Activated CD4-positive, alpha-beta T cell treated with anti-CD3 and anti-CD28 coated beads, Interleukin-2, amount 50 U/mL, for 48 hours (primary cell): ENCODE measurements around the gene SCNN1B.

ENCODE experiments used
- DNase-seq, 2 experiments: peaks; one replicate each; pipeline ENCODE4 v3.0.0-alpha.2; 2020

Gene SCNN1B

DNA sequence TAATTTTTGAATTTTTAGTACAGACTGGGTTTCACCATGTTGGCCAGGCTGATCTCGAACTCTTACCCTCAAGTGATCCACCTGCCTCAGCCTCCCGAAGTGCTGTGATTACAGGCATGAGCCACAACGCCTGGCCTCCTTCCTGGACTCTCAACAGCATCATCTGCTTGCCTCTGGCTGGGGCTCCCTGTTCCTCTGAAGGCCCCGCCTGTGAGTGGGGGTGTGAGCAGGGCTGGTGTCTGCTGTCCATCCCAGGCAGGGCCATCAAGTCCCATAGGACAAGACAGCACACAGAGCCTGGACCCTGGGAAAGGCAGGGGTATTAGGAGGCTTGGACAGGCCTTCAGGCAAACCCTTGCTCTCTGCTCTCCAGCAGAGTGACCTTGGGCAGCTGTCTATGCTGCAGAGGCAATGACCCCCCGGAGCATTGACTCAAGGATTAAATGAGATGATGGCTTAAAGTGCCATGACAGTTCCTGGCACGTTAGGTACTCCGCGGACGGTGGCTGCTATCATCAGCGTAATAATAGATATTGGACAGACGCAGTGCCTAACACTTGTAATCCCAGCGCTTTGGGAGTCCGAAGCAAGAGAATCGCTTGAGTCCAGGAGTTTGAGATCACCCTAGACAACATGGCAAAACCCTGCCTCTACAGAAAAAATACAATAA, 19.2 kb downstream of the SCNN1B start:
- no peak for DNase-seq

DNA sequence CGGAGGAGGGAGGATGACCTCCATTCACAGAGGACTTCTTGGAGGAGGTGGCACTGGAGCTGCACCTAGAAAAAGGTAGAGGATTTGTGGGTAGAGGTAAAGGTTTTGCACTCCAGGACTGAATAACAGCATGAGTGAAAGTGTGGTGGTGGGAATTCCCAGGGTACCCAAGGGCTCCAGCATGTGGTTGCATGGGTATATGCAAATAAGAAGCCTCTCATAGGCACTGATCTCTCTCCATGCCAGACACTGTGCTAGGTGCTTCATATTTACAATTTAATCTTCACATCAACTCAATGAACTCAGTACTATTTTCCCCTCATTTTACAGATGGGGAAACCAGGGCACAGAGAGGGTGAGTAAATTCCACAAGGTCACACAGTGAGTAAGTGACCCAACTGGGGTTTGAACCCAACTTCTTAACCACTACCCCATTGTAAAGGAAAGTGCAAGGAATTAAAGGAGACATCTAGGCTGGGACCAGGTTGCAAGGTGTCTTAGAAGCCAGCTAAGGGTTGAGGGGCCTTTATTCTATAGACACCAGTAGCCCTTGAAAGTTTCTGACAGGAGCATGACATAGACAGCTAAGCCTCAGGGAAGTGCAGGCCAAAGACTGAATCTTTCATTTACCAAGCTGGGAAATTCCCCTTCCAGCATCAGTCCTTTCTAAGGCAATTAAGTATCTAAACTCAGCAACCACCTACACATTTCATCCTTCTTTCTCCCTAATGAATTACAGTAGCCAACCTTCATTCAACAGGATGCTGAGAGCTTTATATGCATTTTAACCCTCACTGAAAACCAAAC, 21.3 kb downstream of the SCNN1B start:
- no peak for DNase-seq

DNA sequence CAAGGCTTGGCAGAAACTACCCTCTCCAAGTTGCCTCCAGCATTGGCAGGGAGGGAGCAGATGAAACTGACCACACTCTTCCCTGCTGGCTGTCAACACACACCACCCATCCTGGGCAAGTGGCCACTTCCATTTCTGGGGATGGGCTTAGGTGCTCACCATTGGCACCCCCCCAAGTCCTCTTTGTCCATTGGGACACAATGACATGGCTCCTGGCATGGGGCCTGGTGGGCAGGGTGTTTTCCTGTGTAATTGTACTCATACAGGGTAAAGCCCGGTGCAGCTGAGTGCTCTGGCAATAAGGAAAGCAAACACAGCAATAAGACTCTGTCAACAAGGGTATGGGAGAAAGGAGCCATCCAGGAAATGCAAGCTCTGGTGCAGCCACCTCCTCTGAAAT, 22.6 kb downstream of the SCNN1B start:
- DNase-seq, result no peak

DNA sequence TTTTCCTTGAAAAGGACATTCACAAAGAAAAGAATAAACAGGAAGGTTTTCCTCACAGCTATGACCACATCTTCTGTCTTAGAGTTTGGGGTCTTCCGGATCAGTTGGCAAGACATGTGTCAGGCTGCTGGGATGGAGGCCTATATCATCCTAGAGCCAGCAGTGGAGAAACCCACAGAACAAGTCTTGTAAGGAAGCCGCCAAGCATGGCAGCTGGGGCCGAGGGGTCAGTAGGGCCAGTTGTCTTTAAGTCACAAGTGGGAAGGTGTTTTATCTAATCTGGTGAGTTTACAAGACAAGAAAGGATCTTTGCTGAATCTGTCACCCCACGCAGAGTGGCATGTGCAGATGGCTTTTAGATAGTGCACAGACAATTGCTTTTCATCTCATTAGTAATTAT, 25.7 kb downstream of the SCNN1B start:
- DNase-seq, result no peak

DNA sequence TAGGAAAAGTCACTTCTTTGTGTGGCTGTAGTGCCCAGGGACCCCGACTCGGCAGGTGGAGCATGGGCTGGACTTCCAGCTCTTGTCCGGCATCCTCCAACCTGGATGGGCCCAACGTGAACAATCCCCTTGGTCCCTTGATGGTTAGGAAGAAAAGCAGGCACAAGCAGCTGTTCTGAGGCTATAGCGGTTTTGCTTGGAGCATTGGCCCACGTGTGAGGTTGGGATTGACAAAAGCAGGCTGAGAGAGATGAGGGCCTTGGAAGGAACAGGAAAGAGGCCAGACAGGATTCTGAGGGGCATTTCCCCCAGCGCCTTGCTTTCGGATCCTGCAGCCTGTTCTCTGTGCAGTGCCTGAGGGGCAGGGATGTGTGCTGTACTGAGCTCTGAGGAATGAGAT, 28.1 kb downstream of the SCNN1B start:
- no peak for DNase-seq

DNA sequence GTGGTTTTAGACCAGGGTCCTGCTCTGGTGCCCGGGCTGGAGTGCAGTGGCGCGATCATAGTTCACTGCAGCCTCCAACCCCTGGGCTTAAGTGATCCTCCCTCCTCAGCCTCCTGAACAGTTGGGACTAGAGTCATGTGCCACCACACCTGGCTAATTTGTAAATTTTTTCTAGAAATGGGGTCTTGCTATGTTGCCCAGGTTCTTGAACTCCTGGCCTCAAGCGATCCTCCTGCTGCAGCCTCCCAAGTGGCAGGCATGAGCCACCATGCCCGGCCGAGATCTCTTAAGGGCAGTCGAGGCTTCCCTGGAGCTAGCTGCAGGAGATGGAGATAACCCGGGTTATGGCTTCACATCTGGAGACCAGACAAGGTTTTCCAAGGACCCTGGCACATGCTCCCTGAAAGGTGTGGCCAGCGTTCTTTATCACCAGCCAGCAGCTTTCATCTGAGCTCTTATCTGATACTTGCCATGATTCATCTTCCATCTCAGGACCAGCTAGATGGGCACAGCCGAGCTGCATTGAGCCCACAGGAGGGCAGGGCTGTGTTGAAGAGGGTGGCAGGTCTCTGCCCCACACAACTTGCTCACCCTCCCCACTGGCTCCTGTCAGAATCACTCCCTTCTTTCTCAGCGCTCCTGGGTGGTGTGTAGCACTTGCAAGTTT, 28.6 kb downstream of the SCNN1B start:
- DNase-seq, result no peak

DNA sequence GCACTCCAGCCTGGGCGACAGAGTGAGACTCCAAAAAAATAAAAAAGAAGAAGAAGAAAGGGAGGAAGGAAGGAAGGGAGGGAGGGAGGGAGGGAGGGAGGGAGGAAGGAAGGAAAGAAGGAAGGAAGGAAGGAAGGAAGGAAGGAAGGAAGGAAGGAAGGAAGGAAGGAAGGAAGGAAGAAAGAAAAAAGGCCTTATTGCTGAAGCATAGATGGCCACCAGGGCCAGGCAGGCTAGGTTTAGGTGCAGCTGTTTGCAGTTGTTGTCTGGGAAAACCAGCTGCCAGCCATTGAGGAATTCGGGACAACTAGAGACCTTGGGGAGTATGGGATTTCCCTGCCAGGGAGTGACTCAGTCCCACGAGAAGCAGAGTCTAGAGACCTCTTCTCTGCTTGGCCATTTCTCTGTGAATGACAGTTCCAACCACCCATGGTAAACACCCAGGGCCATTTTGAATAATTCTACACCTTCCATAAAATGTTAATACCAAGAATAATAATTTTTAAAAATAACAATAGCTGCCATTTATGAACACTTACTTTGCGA, 31.0 kb downstream of the SCNN1B start:
- DNase-seq, result no peak

DNA sequence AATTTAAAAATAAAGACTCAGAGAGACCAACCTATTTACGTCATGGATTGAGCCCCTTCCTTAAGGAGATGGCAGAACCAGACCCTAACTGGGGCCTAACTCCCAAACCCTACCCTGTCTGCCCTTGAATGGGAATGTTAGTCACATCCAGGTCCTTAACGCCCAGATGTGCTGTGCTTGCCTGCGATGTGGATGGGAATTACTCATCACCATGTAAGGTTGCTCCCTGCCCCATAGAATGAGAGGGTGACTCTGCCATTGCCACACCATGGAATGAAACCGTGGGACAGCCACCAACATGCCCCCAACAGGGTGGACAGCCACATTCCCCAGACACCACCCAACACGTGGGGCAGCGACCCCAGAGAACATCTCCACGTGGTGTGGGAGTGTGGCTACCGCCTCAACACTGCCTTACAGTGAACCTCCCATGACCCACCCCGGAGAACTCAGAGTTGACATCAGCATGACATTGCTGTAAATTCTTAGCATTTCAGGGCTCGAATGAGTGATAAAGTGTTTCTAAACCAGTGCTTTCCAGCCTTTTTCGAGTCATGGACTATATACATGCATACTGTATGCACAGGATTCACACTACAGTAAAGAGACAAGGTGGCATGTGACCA, 31.8 kb downstream of the SCNN1B start:
- no peak for DNase-seq

DNA sequence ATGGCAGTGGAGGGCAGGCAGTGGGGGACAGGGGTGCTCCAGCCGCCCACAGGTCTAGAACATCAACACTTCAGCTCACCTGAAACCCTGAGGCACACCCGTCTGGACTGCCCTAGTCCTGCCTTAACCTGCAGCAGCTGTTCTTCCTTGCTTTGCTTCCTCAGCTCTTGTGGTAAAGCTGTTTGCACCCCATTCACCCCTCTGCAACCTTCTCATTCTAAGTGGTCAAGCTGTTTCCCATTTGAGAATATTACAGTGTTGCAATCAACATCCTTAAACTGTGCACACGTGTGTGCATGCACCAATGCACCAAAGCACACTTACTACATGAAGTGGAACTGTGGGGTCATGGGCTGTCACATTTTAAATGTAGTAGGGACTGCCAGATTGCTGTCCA, 32.4 kb downstream of the SCNN1B start:
- no peak for DNase-seq

DNA sequence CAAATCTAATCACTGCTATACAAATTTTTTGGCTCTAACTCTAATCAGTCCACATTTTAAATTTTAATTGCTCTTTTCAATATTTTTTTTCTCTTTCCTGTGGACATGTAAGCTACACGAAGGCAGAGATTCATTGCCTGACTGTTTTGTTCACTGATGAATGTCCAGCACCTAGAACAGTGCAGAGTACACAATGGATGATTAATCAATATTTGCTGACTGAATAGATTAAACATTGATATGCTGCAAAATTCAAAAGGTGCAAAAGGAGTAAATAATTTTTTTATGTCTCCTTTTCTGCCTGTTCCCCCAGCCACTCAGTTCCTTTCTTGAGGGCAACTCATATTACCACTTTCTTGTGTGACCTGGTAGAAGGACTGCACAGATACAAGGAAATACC, 32.8 kb downstream of the SCNN1B start:
- no peak for DNase-seq

DNA sequence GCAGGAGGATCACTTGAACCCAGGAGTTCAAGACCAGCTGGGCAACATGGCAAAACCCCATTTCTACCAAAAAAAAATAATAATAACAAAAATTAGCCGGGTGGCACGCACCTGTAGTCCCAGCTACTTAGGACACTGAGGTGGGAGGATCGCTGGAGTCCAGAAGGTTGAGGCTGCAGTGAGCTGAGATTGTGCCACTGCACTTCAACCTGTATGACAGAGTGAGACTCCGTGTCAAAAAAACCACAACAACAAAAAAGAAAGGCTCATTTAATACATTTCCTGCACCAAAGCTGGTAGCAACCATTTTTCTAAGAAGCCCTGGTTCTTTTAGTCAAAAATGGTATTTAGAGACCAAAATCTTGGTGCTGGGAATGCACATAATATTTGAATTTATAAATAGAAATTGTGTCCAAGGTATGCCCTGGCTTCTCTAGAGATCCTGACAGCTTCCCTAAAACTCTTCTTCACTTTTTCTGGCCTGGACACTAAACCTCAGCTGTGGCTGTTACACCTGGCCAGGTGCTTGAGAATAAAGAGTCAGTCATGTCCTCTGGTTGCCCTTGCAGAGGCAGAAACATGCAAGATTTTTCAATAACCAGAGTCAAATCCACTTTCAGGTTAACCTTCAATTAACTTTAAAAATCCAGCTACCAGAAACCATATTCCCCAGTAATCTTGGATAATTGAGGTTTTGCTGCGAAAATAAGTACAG, 35.9 kb downstream of the SCNN1B start:
- no peak for DNase-seq

DNA sequence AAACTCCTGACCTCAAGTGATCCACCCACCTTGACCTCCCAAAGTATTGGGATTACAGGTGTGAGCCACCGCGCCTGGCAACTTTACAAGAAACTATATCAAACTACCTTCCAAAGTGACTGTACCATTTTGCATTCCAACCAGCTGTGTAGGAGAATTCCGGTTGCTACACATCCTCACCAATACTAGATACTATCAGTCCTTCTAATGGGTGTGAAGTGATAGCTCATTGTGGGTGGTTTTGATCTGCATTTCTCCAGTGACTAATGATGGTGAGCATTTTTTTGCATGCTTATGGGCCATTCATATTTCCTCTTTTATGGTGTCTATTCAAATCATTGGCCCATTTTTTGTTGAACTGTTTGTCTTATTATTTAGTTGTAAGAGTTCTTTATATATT, 37.7 kb downstream of the SCNN1B start:
- no peak for DNase-seq

DNA sequence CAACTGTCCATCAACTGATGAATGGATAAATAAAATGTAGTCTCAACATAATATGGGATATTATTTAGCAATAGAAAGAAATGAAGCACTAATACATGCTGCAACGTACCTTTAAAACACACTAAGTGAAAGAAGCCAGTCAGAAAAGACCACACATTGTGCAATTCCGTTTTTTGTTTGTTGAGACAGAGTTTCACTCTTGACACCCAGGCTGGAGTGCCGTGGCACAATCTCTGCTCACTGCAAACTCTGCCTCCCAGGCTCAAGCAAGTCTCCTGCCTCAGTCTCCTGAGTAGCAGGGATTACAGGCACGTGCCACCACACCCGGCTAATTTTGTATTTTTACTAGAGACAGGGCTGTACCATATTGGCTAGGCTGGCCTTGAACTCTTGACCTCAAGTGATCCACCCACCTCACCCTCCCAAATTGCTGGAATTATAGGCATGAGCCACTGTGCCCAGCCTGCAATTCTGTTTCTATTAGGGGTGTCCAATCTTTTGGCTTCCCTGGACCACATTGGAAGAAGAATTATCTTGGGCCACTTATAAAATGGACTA, 40.1 kb downstream of the SCNN1B start:
- DNase-seq, result no peak

DNA sequence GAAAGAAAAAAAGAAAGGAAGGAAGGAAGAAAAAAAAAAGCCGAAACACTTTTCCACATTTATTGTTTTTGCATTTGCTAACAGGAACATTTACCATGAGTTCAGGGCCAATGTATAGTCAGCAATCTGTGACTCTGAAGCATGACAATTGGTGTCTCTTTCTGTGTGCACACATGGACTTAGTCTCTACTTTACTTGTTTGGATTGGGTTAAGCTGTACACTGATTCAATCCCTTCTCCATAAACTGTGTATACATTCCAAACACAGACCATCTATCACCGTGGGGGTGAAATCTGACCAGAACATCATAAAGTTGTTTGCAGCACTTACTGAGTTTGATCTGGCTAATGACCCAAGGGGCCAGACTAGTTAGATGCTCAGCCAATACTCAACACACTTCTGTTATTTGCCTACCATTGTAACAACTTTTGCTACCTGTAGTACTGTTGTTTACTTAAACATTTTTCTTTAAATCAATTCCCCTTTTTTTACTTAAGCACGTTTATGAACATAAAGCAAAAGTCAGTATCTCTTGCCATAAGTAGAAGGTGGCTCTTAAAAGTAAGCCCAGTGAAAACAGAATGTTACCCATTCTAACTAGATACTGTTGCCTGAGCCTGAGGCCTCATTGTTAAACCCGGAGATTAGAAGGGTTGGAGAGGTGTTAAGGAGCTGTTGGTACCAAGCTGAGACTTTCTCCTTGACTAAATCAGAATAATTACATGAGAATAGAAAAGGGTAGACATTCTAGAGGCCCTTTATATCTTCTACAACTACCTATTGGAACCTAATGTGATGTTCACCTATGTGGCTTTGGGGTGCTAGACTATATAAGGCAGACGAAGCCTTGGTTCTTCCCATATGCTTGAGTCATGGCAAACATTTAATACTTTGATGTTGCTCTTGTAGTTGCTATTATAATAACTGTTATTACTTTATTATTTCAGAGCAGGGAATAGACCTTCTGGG, 41.8 kb downstream of the SCNN1B start:
- no peak for DNase-seq

DNA sequence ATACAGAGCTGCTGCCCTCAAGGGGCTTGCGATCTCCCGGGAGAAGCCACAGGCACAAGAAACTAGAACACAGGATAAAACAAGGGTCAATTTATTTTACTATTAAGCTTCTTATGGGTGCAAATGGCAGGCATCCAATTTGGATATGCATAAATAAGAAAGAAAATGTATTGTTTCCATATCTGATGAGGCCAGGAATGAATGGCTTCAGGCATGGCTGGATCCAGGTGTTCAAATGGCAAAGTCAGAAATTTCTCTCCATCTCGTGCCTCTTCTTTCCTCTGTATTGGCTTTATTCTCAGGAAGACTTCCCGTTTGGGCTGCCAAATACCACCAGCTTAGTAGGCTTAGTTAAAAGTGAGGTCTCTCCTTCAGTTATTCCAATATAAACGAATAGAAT, 43.1 kb downstream of the SCNN1B start:
- no peak for DNase-seq

DNA sequence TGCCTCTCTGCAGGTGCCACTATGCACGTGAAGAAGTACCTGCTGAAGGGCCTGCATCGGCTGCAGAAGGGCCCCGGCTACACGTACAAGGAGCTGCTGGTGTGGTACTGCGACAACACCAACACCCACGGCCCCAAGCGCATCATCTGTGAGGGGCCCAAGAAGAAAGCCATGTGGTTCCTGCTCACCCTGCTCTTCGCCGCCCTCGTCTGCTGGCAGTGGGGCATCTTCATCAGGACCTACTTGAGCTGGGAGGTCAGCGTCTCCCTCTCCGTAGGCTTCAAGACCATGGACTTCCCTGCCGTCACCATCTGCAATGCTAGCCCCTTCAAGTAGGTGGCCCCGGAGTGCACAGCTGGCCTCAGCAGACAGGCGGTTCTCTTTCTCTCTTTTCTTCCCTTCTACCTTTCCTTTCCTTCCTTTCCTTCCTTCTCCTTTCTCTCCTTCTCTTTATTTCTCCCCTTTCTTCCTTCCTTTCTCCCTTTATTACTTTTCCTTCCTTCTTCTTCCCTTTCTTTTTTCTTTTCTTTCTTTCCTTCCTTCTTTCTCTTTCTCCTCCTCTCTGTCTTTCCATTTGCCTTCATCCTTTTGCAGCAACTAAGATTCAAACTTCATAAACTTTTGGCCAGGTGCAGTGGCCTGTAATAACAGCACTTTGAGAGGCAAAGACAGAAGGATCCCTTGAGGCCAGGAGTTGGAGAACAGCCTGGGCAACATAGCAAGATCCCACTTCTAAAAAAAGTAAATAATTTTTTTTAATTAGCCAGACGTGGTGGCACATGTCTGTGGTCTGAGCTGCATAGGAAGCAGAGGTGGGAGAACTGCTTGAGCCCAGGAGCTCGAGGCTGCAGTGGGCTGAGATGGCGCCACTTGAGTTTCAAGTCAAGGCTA, 46.7 kb downstream of the SCNN1B start:
- no peak for DNase-seq

DNA sequence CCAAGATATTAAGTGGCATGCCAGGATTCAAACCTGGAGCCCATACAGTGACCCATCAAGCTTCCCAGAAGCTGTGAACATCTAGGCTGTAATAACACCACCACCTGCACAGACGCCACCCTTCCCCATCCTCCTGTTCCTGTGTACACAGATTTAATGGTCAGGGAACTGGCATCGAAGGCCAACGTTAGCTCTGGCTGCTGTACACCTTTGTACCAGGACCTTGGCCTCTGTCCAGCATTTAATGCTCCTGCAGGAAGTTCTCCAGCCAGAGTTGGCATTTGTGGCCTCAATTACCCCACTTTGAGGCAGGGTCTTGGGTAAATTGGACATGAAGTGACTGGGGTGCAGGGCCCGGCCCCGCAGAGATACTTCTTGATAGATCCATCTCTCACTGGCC, 49.3 kb downstream of the SCNN1B start:
- DNase-seq, result no peak

DNA sequence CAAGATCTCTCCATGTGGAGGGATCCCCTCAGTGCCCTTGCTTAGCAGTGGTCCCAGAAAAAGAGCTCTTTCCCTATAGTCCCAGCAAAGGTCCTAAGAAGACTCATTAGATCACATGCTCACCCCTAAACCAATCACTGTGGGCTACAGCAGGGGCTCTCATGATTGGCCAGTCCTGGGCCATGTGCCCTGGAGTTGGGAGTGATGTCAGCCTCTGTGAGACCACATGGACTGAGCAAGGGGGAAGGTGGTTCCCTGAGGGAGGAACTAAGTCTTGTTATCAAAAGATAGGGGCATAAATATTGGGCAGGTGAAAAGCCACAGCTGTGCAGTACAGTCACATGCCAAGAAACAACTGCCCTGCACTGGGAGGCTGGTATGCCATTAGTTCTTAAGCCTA, 51.3 kb downstream of the SCNN1B start:
- DNase-seq, result no peak

DNA sequence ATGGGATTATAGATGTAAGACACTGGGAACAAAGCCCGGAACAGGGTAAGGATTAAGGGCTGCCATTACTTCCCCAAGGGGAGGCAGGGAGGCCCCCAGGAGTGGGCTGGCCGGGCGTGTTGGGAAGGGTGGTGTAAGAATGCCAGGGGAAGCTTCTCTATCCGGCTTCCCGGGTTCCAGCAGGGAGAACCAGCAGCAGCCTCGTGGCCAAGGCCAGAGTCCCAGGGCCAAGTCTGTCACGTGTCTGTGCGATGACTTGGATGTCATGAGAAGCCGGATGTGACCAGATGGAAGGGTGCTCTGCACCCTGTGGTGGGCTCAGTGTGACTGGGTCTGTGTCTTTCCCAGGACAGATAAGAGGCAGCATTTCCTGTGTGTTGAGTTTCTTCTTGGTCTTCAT, 52.1 kb downstream of the SCNN1B start:
- no peak for DNase-seq

DNA sequence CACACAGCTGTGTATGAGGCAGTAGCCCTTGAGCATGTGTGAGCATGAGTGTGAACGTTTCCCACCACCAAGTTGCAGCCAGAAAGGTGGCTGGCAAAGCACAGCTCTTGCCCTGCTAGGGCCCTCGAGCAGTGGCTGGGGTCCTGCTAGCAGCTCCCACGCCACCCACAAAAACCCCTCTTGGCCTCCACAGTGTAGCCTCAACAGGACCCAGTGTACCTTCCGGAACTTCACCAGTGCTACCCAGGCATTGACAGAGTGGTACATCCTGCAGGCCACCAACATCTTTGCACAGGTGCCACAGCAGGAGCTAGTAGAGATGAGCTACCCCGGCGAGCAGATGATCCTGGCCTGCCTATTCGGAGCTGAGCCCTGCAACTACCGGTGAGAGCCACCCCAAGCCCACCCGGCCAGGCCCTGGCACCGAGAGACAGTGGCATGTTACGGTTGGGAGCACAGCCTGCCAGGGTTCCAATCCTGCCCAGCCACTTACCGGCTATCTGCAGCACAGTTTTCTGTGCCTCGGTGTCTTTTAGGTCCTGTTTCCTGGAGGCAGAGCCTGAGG, 53.1 kb downstream of the SCNN1B start:
- no peak for DNase-seq
